ENCODE results near the gene GPC5. TPM values are rescaled to one million over a fixed set of nuclear protein-coding genes. Genes with fewer than 3 reads are reported as not detected.
"Not testable (repeated sequence)": the region's sequence is repeated elsewhere in the genome, so short reads cannot be mapped to it uniquely, and the experiment has no call there.

GPC5 gene
- total RNA-seq, 1 experiment from 2014 or later, result 14.2 TPM

GRCh38 chr13:92836171-92836570 lies 1437.8 kb downstream of the GPC5 start:
- in situ Hi-C loops (cut with HindIII; ENCODE audit: low sequenced_read_pairs), result no loop called here
- no peak for DNase-seq (ENCODE audit: low spot score)

GRCh38 chr13:92838786-92839185 lies 1440.4 kb downstream of the GPC5 start:
- in situ Hi-C loops (cut with HindIII; ENCODE audit: low sequenced_read_pairs), result no loop called here
- no peak for DNase-seq (ENCODE audit: low spot score)

GRCh38 chr13:92842145-92842544 lies 1443.7 kb downstream of the GPC5 start:
- no peak for DNase-seq (ENCODE audit: low spot score)
- in situ Hi-C loops (cut with HindIII; ENCODE audit: low sequenced_read_pairs), result no loop called here

- no peak for DNase-seq (ENCODE audit: low spot score)
- in situ Hi-C loops (cut with HindIII; ENCODE audit: low sequenced_read_pairs), result no loop called here
Measured at GRCh38 chr13:92843549-92843948, 1445.1 kb downstream of the GPC5 start.

GRCh38 chr13:92849381-92849780 lies 1451.0 kb downstream of the GPC5 start:
- in situ Hi-C loops (cut with HindIII; ENCODE audit: low sequenced_read_pairs), result no loop called here
- no peak for DNase-seq (ENCODE audit: low spot score)

GRCh38 chr13:92864584-92865284 lies 1466.3 kb downstream of the GPC5 start:
- in situ Hi-C loops (cut with HindIII; ENCODE audit: low sequenced_read_pairs), result no loop called here
- DNase-seq (ENCODE audit: low spot score), result no peak

GRCh38 chr13:92873029-92873428 lies 1474.6 kb downstream of the GPC5 start:
- in situ Hi-C loops (cut with HindIII; ENCODE audit: low sequenced_read_pairs), result no loop called here
- DNase-seq (ENCODE audit: low spot score), result no peak

- DNase-seq (ENCODE audit: low spot score), result no peak
- in situ Hi-C loops (cut with HindIII; ENCODE audit: low sequenced_read_pairs), result no loop called here
Measured at GRCh38 chr13:92886535-92887077, 1488.2 kb downstream of the GPC5 start.

- in situ Hi-C loops (cut with HindIII; ENCODE audit: low sequenced_read_pairs), result no loop called here
- DNase-seq (ENCODE audit: low spot score), result no peak
Measured at GRCh38 chr13:92894447-92894846, 1496.0 kb downstream of the GPC5 start.

GRCh38 chr13:92896842-92897241 lies 1498.4 kb downstream of the GPC5 start:
- in situ Hi-C loops (cut with HindIII; ENCODE audit: low sequenced_read_pairs), result no loop called here
- DNase-seq (ENCODE audit: low spot score), result no peak

- DNase-seq (ENCODE audit: low spot score); in situ Hi-C loops (cut with HindIII; ENCODE audit: low sequenced_read_pairs): not testable (repeated sequence)
Measured at GRCh38 chr13:92898946-92899345, 1500.5 kb downstream of the GPC5 start.

GRCh38 chr13:92900446-92900845 lies 1502.0 kb downstream of the GPC5 start:
- no peak for DNase-seq (ENCODE audit: low spot score)
- in situ Hi-C loops (cut with HindIII; ENCODE audit: low sequenced_read_pairs), result no loop called here

- in situ Hi-C loops (cut with HindIII; ENCODE audit: low sequenced_read_pairs), result no loop called here
- DNase-seq (ENCODE audit: low spot score), result no peak
Measured at GRCh38 chr13:92901739-92902138, 1503.3 kb downstream of the GPC5 start.

- no peak for DNase-seq (ENCODE audit: low spot score)
- in situ Hi-C loops (cut with HindIII; ENCODE audit: low sequenced_read_pairs), result no loop called here
Measured at GRCh38 chr13:92912629-92913028, 1514.2 kb downstream of the GPC5 start.

- in situ Hi-C loops (cut with HindIII; ENCODE audit: low sequenced_read_pairs), result no loop called here
- DNase-seq (ENCODE audit: low spot score), result no peak
Measured at GRCh38 chr13:92913840-92914239, 1515.4 kb downstream of the GPC5 start.

Other genes starting within 250 kb of the GPC5 start
- gene MIR17HG, start 50.9 kb upstream of the GPC5 start, total RNA-seq (2014; rRNA removed; shearing (Covaris generic)), result 6.6 and 7.8 TPM in 2 replicates